ENCODE measurements around the gene SDHC. TPM values are rescaled to one million over a fixed set of nuclear protein-coding genes. Genes with fewer than 3 reads are reported as not detected.
"Not testable (repeated sequence)": the region's sequence is repeated elsewhere in the genome, so short reads cannot be mapped to it uniquely, and the experiment has no call there.

SDHC gene
- polyA plus RNA-seq, 2 donors, result 40.6 to 148 TPM

DNA sequence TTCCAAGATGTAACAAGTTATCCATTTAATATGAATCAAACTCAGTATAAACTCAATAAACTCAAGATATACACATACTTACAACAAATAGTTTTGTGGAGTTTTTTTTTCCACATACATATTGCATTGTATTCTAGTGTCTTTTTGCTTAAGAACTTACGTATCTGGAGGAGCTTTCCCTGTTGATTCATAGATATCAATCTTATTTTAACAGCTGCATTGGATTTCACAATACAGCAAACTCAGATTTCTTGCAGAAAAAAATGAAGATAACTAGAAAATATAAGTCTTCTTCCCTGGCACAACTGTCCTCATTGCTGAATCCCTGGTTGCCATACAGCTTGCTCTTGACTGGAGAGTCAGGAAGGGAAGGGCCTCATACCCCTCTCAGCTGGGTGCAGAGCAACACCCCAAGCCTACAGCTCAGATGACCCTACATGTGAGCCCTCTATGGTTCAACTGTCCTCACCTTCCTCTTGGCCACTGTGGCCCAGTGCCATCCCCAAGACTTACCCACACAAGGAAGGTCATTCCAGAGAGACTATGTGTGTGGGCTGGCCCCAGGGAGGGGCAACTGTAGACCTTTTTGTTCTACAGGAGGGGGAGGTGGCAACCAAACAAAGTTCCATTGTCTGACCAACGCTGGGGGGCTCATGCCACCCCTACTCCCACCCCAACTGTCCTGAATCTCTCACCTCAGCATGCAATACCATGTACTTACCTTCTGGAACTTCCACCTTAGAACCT, 6.1 kb upstream of the SDHC start:
- 51% methylated on average over 2 of the region's 2 CpGs for WGBS, 2 donors
- H3K9me3 ChIP-seq (ENCODE audit: control insufficient read depth in 2 of 2, insufficient read depth in 1 of 2, low read depth in 1 of 2, low read length in 1 of 2), result no peaks in the 10 kb centered on the region
- H3K4me1 ChIP-seq (ENCODE audit: control insufficient read depth in 2 of 2, insufficient read depth in 2 of 2, low read length in 1 of 2), result peaks cover 3 to 9% of the 10 kb centered on the region in 2 donors
- no peak overlapping the region for H3K27ac ChIP-seq (ENCODE audit: low read depth in 2 of 2, low read length in 1 of 2)
- H3K4me3 ChIP-seq (ENCODE audit: low read depth in 1 of 2, low read length in 2 of 2), result no peak overlapping the region
- H3K27me3 ChIP-seq (ENCODE audit: control insufficient read depth in 1 of 2, insufficient read depth in 2 of 2, low read length in 2 of 2), result no peaks in the 10 kb centered on the region
- no peaks in the 10 kb centered on the region for H3K36me3 ChIP-seq (ENCODE audit: control insufficient read depth in 2 of 2, insufficient read depth in 2 of 2, low read length in 1 of 2)

DNA sequence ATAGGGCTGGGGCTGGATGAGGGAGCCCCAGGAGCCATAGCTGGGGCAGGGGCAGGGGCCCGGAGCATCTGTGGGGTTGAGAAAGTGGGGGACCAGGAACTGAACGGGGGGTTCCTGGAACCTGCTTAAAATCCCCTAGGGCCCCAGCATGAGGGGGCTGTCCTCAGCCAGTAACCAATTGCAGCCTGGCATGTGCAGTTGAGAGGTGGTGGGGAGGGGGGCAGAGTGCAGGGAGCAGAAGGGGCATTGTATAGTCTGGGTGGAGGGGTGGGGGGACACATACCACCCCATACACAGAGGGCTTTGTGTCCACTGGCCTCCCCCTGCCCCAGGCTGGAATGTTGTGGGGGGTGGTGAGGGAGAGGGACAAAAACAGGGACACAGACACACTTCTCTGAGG, 4.3 kb upstream of the SDHC start, which contains the start of gene MPZ:
TSS of gene MPZ (minus strand) at position 101 of the 400 bp plus-strand sequence. CDS start at position 38, 63 bp downstream.
- Histone ChIP-seq H3K4me3 (ENCODE audit: low read depth in 1 of 2, low read length in 2 of 2) (no peak within 1 kb of the TSS), H3K27ac (ENCODE audit: low read depth in 2 of 2, low read length in 1 of 2) (no peak within 1 kb of the TSS), H3K4me1 (ENCODE audit: control insufficient read depth in 2 of 2, insufficient read depth in 2 of 2, low read length in 1 of 2) (peaks cover 3 to 9% of the 10 kb centered on the region in 2 donors), H3K9me3 (ENCODE audit: control insufficient read depth in 2 of 2, insufficient read depth in 1 of 2, low read depth in 1 of 2, low read length in 1 of 2) (no peaks in the 10 kb centered on the region), H3K36me3 (ENCODE audit: control insufficient read depth in 2 of 2, insufficient read depth in 2 of 2, low read length in 1 of 2) (no peaks in the 10 kb centered on the region), H3K27me3 (ENCODE audit: control insufficient read depth in 1 of 2, insufficient read depth in 2 of 2, low read length in 2 of 2) (no peaks in the 10 kb centered on the region)
- WGBS, 2 donors, result 50 to 61% methylated on average over 2 of the region's 2 CpGs

DNA sequence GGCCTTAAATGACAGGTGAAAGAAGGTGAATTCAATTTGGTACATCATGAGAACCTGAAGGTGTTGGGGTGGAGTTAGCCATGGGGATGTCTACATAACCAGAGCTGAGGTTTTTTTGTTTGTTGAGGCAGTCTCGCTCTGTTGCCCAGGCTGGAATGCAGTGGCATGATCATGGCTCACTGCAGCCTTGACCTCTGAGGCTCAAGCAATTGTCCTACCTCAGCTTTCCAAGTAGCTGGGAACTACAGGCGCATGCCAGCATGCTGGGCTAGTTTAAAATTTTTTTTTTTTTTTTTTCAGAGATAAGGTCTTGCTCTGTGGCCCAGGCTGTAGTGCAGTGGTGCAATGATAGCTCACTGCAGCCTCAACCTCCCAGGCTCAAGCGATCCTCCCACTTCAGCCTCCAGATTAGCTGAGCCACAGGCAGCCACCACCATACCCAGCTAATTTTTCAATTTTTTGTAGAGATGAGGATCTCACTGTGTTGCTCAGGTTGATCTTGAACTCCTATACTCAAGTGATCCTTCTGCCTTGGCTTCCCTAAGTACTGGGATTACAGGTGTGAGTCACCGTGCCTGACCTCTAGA, 2.5 kb upstream of the SDHC start:
- WGBS, 2 donors, result 91 to 93% methylated on average over 4 of the region's 4 CpGs
- Histone ChIP-seq H3K27ac (ENCODE audit: low read depth in 2 of 2, low read length in 1 of 2) (no peak overlapping the region), H3K4me3 (ENCODE audit: low read depth in 1 of 2, low read length in 2 of 2) (no peak overlapping the region), H3K27me3 (ENCODE audit: control insufficient read depth in 1 of 2, insufficient read depth in 2 of 2, low read length in 2 of 2) (no peaks in the 10 kb centered on the region), H3K36me3 (ENCODE audit: control insufficient read depth in 2 of 2, insufficient read depth in 2 of 2, low read length in 1 of 2) (no peaks in the 10 kb centered on the region), H3K9me3 (ENCODE audit: control insufficient read depth in 2 of 2, insufficient read depth in 1 of 2, low read depth in 1 of 2, low read length in 1 of 2) (no peaks in the 10 kb centered on the region), H3K4me1 (ENCODE audit: control insufficient read depth in 2 of 2, insufficient read depth in 2 of 2, low read length in 1 of 2) (peaks cover 0 to 2% of the 10 kb centered on the region in 2 donors)

DNA sequence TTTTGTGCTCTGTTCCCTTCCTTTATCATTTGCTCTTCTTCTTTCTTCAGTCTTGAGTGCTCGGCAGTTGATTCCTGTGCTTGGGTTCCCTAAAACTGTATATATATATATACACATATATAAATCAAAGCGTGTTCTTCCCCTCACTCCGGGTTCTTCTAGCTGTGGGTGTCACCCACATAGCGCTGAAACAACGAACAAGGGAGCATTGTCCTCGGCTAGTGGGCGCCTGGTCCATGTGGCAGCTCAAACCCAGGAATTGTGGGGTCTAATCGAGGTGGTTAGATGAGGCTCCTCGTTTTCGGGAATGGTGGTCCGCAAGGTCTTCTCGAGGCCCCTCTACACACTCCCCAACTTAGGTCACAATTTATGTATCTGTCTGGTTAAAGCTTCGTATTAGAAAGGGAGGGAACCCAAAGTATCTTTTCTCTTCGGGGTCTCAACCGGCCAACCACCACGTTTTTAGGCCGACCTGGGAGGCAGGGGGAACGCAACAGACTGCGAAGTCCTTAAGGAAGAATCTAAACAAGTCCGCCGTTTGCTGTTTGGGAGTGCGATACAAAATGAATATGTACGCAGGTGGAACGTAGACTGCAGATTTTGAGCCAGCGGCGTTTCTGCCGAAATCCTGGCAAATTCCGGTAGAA, 504 bp upstream of the SDHC start:
- Histone ChIP-seq H3K36me3 (ENCODE audit: control insufficient read depth in 2 of 2, insufficient read depth in 2 of 2, low read length in 1 of 2) (no peaks in the 10 kb centered on the region), H3K27me3 (ENCODE audit: control insufficient read depth in 1 of 2, insufficient read depth in 2 of 2, low read length in 2 of 2) (no peaks in the 10 kb centered on the region), H3K9me3 (ENCODE audit: control insufficient read depth in 2 of 2, insufficient read depth in 1 of 2, low read depth in 1 of 2, low read length in 1 of 2) (no peaks in the 10 kb centered on the region), H3K4me1 (ENCODE audit: control insufficient read depth in 2 of 2, insufficient read depth in 2 of 2, low read length in 1 of 2) (peaks cover 0 to 2% of the 10 kb centered on the region in 2 donors), H3K27ac (ENCODE audit: low read depth in 2 of 2, low read length in 1 of 2) (peak overlapping the region; percentile 91), H3K4me3 (ENCODE audit: low read depth in 1 of 2, low read length in 2 of 2) (peak overlapping the region; percentile 73 to 81)
- 31 to 35% methylated on average over 28 of the region's 28 CpGs for WGBS, 2 donors

DNA sequence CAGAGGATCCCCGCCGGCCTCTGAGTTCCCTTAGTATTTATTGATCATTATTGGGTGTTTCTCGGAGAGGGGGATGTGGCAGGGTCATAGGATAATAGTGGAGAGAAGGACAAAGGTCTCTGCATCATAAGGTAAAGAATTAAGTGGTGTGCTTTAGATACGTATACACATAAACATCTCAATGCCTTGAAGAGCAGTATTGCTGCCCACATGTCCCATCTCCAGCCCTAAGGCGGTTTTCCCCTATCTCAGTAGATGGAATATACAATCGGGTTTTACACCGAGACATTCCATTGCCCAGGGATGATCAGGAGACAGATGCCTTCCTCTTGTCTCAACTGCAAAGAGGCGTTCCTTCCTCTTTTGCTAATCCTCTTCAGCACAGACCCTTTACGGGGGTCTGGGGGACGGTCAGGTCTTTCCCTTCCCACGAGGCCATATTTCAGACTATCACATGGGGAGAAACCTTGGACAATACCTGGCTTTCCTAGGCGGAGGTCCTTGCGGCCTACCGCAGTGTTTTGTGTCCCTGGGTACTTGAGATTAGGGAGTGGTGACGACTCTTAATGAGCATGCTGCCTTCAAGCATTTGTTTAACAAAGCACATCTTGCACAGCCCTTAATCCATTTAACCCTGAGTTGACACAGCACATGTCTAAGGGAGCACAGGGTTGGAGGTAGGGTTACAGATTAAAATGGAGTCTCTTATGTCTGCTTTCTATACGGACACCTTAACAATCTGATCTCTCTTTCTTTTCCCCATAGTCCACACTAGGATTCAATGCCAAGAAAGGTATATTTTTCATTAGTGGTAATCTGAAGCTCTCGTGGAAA, 1.9 kb downstream of the SDHC start:
- not testable (repeated sequence) for H3K27ac ChIP-seq (ENCODE audit: low read depth in 2 of 2, low read length in 1 of 2); H3K4me3 ChIP-seq (ENCODE audit: low read depth in 1 of 2, low read length in 2 of 2)
- 75 to 76% methylated on average over 17 of the region's 17 CpGs for WGBS, 2 donors

DNA sequence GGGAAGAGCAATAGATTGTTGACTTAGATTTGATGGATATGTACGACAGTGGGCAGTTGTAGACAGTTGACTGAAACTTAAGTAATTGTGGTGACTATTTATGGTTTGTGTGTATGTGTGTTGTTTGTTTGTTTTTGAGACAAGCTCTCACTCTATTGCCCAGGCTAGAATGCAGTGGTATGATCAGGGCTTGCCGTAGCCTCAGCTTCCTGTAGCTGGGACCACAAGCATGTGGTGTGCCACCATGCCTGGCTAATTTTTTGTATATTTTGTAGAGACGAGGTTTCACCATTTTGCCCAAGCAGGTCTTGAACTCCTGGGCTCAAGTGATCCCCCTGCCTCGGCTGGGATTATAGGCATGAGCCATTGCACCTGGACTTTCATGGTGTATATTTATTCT, 9.8 kb downstream of the SDHC start:
- H3K27ac ChIP-seq (ENCODE audit: low read depth in 2 of 2, low read length in 1 of 2), result no peak overlapping the region
- H3K9me3 ChIP-seq (ENCODE audit: control insufficient read depth in 2 of 2, insufficient read depth in 1 of 2, low read depth in 1 of 2, low read length in 1 of 2), result no peaks in the 10 kb centered on the region
- no peaks in the 10 kb centered on the region for H3K27me3 ChIP-seq (ENCODE audit: control insufficient read depth in 1 of 2, insufficient read depth in 2 of 2, low read length in 2 of 2)
- peaks cover 0 to 3% of the 10 kb centered on the region in 2 donors for H3K36me3 ChIP-seq (ENCODE audit: control insufficient read depth in 2 of 2, insufficient read depth in 2 of 2, low read length in 1 of 2)
- no peak overlapping the region for H3K4me3 ChIP-seq (ENCODE audit: low read depth in 1 of 2, low read length in 2 of 2)
- no peaks in the 10 kb centered on the region for H3K4me1 ChIP-seq (ENCODE audit: control insufficient read depth in 2 of 2, insufficient read depth in 2 of 2, low read length in 1 of 2)
- WGBS, 2 donors, result 81 to 82% methylated on average over 4 of the region's 4 CpGs

More for the DNA sequence above, 1.9 kb downstream of the SDHC start:
- H3K36me3 ChIP-seq (ENCODE audit: control insufficient read depth in 2 of 2, insufficient read depth in 2 of 2, low read length in 1 of 2); H3K27me3 ChIP-seq (ENCODE audit: control insufficient read depth in 1 of 2, insufficient read depth in 2 of 2, low read length in 2 of 2); H3K4me1 ChIP-seq (ENCODE audit: control insufficient read depth in 2 of 2, insufficient read depth in 2 of 2, low read length in 1 of 2); H3K9me3 ChIP-seq (ENCODE audit: control insufficient read depth in 2 of 2, insufficient read depth in 1 of 2, low read depth in 1 of 2, low read length in 1 of 2): not testable (repeated sequence)

DNA sequence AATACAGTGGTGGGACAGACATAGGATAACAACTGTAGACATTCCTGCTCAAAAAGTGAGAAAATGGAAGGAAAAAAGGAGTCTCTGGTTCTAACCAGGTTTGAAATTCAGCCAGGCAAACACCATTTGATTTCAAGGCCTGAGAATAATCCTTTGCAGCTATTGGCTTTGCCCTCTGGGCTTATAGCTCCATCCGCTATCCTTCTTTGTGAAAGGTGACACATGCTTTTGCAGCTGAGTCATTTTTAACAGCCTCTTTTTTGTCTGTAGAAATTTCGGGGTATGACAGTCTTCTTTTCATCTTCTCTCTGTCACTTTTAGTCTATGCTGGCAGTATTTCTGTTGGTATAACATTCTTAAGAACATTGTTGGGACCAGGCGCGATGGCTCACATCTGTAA, 16.2 kb downstream of the SDHC start:
- no peaks in the 10 kb centered on the region for H3K9me3 ChIP-seq (ENCODE audit: control insufficient read depth in 2 of 2, insufficient read depth in 1 of 2, low read depth in 1 of 2, low read length in 1 of 2)
- H3K4me3 ChIP-seq (ENCODE audit: low read depth in 1 of 2, low read length in 2 of 2), result no peak overlapping the region
- WGBS, 2 donors, result 79 to 87% methylated on average over 4 of the region's 4 CpGs
- no peak overlapping the region for H3K27ac ChIP-seq (ENCODE audit: low read depth in 2 of 2, low read length in 1 of 2)
- H3K27me3 ChIP-seq (ENCODE audit: control insufficient read depth in 1 of 2, insufficient read depth in 2 of 2, low read length in 2 of 2), result no peaks in the 10 kb centered on the region
- no peaks in the 10 kb centered on the region for H3K4me1 ChIP-seq (ENCODE audit: control insufficient read depth in 2 of 2, insufficient read depth in 2 of 2, low read length in 1 of 2)
- H3K36me3 ChIP-seq (ENCODE audit: control insufficient read depth in 2 of 2, insufficient read depth in 2 of 2, low read length in 1 of 2), result peaks cover 2 to 4% of the 10 kb centered on the region in 2 donors

DNA sequence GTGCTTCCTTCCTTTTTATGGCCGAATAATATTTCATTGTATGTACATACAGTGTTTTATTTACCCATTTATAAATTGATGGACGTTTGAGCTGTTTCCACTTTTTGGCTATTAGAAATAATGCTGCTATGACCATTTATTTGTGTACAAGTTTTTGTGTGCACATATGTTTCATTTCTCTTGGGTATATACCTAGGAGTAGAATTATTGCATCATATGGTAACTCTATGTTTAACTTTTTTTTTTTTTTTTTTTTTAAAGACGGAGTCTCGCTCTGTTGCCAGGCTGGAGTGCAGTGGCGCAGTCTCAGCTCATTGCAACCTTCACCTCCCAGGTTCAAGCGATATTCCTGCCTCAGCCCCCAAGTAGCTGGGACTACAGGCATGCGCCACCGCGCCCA, 19.0 kb downstream of the SDHC start:
- no peak overlapping the region for H3K4me3 ChIP-seq (ENCODE audit: low read depth in 1 of 2, low read length in 2 of 2)
- no peaks in the 10 kb centered on the region for H3K4me1 ChIP-seq (ENCODE audit: control insufficient read depth in 2 of 2, insufficient read depth in 2 of 2, low read length in 1 of 2)
- H3K9me3 ChIP-seq (ENCODE audit: control insufficient read depth in 2 of 2, insufficient read depth in 1 of 2, low read depth in 1 of 2, low read length in 1 of 2), result no peaks in the 10 kb centered on the region
- WGBS, 2 donors, result 94 to 96% methylated on average over 9 of the region's 9 CpGs
- peaks cover 2 to 8% of the 10 kb centered on the region in 2 donors for H3K36me3 ChIP-seq (ENCODE audit: control insufficient read depth in 2 of 2, insufficient read depth in 2 of 2, low read length in 1 of 2)
- H3K27ac ChIP-seq (ENCODE audit: low read depth in 2 of 2, low read length in 1 of 2), result no peak overlapping the region
- no peaks in the 10 kb centered on the region for H3K27me3 ChIP-seq (ENCODE audit: control insufficient read depth in 1 of 2, insufficient read depth in 2 of 2, low read length in 2 of 2)

DNA sequence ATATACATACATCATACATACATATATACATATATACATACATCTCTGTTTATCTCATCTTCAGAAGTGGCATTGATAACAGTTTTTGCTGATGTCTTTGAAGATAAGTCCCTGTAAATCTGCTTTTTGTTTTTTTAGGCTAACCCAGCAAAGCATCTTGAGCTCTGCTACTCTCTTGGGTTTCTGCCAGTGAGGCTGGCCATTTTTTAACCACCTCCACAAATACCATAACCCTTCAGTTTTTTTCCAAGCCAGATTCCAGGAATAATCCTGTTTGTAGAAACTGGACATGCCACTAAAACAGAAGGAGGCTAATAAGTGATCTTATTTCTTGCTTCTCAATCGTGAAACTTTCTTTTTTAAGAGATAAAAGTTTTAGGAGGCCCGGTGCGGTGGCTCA, 21.6 kb downstream of the SDHC start:
- Histone ChIP-seq H3K27me3 (ENCODE audit: control insufficient read depth in 1 of 2, insufficient read depth in 2 of 2, low read length in 2 of 2) (no peaks in the 10 kb centered on the region), H3K36me3 (ENCODE audit: control insufficient read depth in 2 of 2, insufficient read depth in 2 of 2, low read length in 1 of 2) (peaks cover 2 to 6% of the 10 kb centered on the region in 2 donors), H3K4me3 (ENCODE audit: low read depth in 1 of 2, low read length in 2 of 2) (no peak overlapping the region), H3K27ac (ENCODE audit: low read depth in 2 of 2, low read length in 1 of 2) (no peak overlapping the region), H3K4me1 (ENCODE audit: control insufficient read depth in 2 of 2, insufficient read depth in 2 of 2, low read length in 1 of 2) (no peaks in the 10 kb centered on the region), H3K9me3 (ENCODE audit: control insufficient read depth in 2 of 2, insufficient read depth in 1 of 2, low read depth in 1 of 2, low read length in 1 of 2) (no peaks in the 10 kb centered on the region)
- 84 to 92% methylated on average over 3 of the region's 3 CpGs for WGBS, 2 donors

Measured in esophagus (tissue), 2 donors.